PC-9 (cell line): ENCODE measurements around the gene PASK.

Experiments
- CTCF ChIP-seq: fragments of 200-600 bp; sonication (generic); conservative IDR thresholded peaks from 2 replicates; pipeline ENCODE4 v1.6.1; 2017; ENCODE audit warnings: mixed run types, antibody characterized with exemption, mild to moderate bottlenecking, moderate library complexity
- EZH2 ChIP-seq: fragments of 200-600 bp; sonication (generic); IDR thresholded peaks from 2 replicates; pipeline ENCODE4 v1.8.0; 2017; ENCODE audit warnings: antibody characterized with exemption, low read depth

DNA sequence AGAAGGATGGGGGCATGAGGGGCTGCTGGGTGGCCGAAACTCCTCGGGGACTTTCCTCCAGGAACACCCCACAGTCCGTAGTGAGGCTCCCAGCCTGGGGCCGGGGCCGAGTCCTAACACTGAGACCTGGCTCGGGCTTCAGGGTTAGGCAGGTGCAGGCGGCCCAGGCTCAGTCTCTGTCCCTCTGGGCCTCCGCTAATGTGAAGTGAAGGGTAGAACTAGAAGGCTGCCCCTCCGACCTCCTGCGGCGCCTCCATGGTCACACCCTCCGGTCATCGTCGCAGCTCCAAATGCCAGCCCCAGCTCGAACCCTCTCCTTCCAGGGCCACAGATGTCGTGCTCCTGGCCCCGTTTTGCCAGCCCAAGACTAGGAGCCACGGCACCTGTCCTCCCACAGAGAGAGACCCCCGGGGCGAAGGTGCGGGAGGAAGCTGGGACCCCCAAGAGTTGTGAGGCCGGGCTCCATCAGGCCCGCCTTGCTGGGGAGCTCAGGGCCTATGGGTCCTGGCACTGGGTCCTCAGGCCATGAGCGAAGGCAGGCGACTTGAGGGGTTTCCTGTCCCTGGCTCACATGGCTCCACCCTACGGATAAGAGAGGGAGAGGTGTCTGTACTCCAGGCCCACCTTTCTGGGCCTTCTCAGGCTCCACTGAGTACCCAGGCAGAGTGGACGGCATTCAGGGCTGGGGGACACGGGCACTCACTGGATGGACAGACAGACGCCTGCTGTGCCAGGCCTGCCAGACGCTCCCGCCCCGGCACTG is 40.0 kb upstream of the PASK start:
- TF ChIP-seq CTCF (no peak), EZH2 (no peak)
